OCI-LY7 (cell line): ENCODE data around the gene CTPS2. TPM values are rescaled to one million over a fixed set of nuclear protein-coding genes. Genes with fewer than 3 reads are reported as not detected.

Source experiments
- BruUV-seq: library from RNA; stranded (reverse); fragments of 400-500 nt; replicated peaks from 2 replicates; lab custom pipeline; 2021; lab: Mats Ljungman, UMichigan
- CTCF ChIA-PET: fragments of 300-600 bp; sonication (Branson Sonifier 250); formaldehyde crosslinking; loops from one replicate; lab custom pipeline; 2022; ENCODE audit warnings: antibody characterized with exemption; ENCODE audit not compliant: unreplicated experiment; lab: Charles Lee
- POLR2A ChIA-PET: fragments of 300-600 bp; sonication (Branson Sonifier 250); formaldehyde crosslinking; loops from one replicate; lab custom pipeline; 2022; ENCODE audit warnings: antibody characterized with exemption; lab: Charles Lee
- DNase-seq: peaks from one replicate; pipeline ENCODE4 v3.0.0-alpha.2; 2015; ENCODE audit warnings: low spot score
- H2AFZ ChIP-seq: fragments of 200-600 bp; sonication (generic), shearing (Covaris generic); 2 replicates; pipeline ENCODE4 v1.6.1; 2014; ENCODE audit warnings: mild to moderate bottlenecking, antibody characterized with exemption, low read length, moderate library complexity
- H3K27ac ChIP-seq: fragments of 200-600 bp; sonication (generic); 2 replicates; pipeline ENCODE4 v1.5.1; 2014; ENCODE audit warnings: mixed run types, low read depth, mild to moderate bottlenecking, moderate library complexity, low read length, inconsistent platforms; ENCODE audit not compliant: poor library complexity, severe bottlenecking
- H3K36me3 ChIP-seq: fragments of 200-600 bp; sonication (generic); 2 replicates; pipeline ENCODE4 v1.6.1; 2014; ENCODE audit warnings: mild to moderate bottlenecking, antibody characterized with exemption, low read length, moderate library complexity, mixed read lengths; ENCODE audit not compliant: insufficient read depth
- H3K4me1 ChIP-seq: fragments of 200-600 bp; sonication (generic); 2 replicates; pipeline ENCODE4 v1.5.1; 2014; ENCODE audit warnings: mild to moderate bottlenecking, low read length; ENCODE audit not compliant: insufficient read depth, poor library complexity, severe bottlenecking
- H3K4me2 ChIP-seq: fragments of 200-600 bp; sonication (generic); 2 replicates; pipeline ENCODE4 v1.6.1; 2014; ENCODE audit warnings: mild to moderate bottlenecking, low read length
- H3K4me3 ChIP-seq: fragments of 200-600 bp; sonication (generic); 2 replicates; pipeline ENCODE4 v1.5.1; 2014; ENCODE audit warnings: mild to moderate bottlenecking, low read depth, low read length; ENCODE audit not compliant: poor library complexity, severe bottlenecking
- H3K79me2 ChIP-seq: fragments of 200-600 bp; sonication (generic); 2 replicates; pipeline ENCODE4 v1.6.1; 2016; ENCODE audit warnings: low read depth, mild to moderate bottlenecking, low read length, moderate library complexity, mixed read lengths; ENCODE audit not compliant: insufficient read depth
- H3K9me2 ChIP-seq: fragments of 200-600 bp; sonication (generic); 2 replicates; pipeline ENCODE4 v1.6.1; 2016; ENCODE audit warnings: mild to moderate bottlenecking, low read length, mixed read lengths; ENCODE audit not compliant: insufficient read depth
- H3K9me3 ChIP-seq: fragments of 200-600 bp; sonication (generic); 2 replicates; pipeline ENCODE4 v1.6.1; 2014; ENCODE audit warnings: mild to moderate bottlenecking, mixed run types, low read length, mixed read lengths
- H4K20me1 ChIP-seq: fragments of 200-600 bp; sonication (generic); 2 replicates; pipeline ENCODE4 v1.6.1; 2014; ENCODE audit warnings: mild to moderate bottlenecking, antibody characterized with exemption, low read length, moderate library complexity, mixed read lengths; ENCODE audit not compliant: insufficient read depth
- CTCF ChIP-seq: fragments of 200-600 bp; sonication (generic); conservative IDR thresholded peaks from 2 replicates; pipeline ENCODE4 v1.5.1; 2014; ENCODE audit warnings: mild to moderate bottlenecking, antibody characterized with exemption, low read length, moderate library complexity, mixed read lengths
- EZH2phosphoT487 ChIP-seq: fragments of 200-600 bp; sonication (generic); IDR thresholded peaks from 2 replicates; pipeline ENCODE4 v1.6.1; 2018; ENCODE audit warnings: low read depth, borderline replicate concordance, mild to moderate bottlenecking, mixed run types, antibody characterized with exemption, low read length, moderate library complexity, mixed read lengths
- intact Hi-C: fragments of 100-400 bp; cut with micrococcal nuclease; formaldehyde crosslinking; loops from one replicate; pipeline ENCODE4 v1.10.0; 2022; ENCODE audit not compliant: unreplicated experiment
- total RNA-seq, 2 experiments: library from RNA; depleted of rRNA in 1 of 2; stranded (reverse); fragments of >200 nt in 1 of 2; shearing (Covaris generic) in 1 of 2; gene quantifications; 2 replicates each; pipeline ENCODE4 v1.2.3, GENCODE V29; 2014 to 2022

CTPS2 gene
- total RNA-seq, 2 experiments from 2014 or later = 15.9 to 21.3 TPM

GRCh38 chrX:16643176-16643575 is 69.3 kb downstream of the CTPS2 start:
- Histone ChIP-seq H3K9me2 (no peaks in the 10 kb centered on the region), H3K27ac (no peak overlapping the region), H3K4me2 (no peak overlapping the region), H3K9me3 (no peaks in the 10 kb centered on the region), H3K4me3 (no peak overlapping the region), H3K79me2 (no peaks in the 10 kb centered on the region), H4K20me1 (no peaks in the 10 kb centered on the region), H3K4me1 (no peaks in the 10 kb centered on the region), H2AFZ (no peak overlapping the region), H3K36me3 (0 out of 2 replicates have a peak, but pooled peaks cover 3% of the 10 kb centered on the region)
- BruUV-seq = no TSS peak
- CTCF ChIA-PET = no interaction called here
- POLR2A ChIA-PET = no interaction called here
- no peak for TF ChIP-seq EZH2phosphoT487
- no peak for TF ChIP-seq CTCF
- intact Hi-C loops = no loop called here
- no peak for DNase-seq

GRCh38 chrX:16640823-16641222 is 71.6 kb downstream of the CTPS2 start:
- Histone ChIP-seq H2AFZ (no peak overlapping the region), H3K9me2 (no peaks in the 10 kb centered on the region), H3K27ac (no peak overlapping the region), H3K9me3 (no peaks in the 10 kb centered on the region), H3K36me3 (0 out of 2 replicates have a peak, but pooled peaks cover 3% of the 10 kb centered on the region), H3K4me2 (no peak overlapping the region), H4K20me1 (no peaks in the 10 kb centered on the region), H3K4me1 (no peaks in the 10 kb centered on the region), H3K4me3 (no peak overlapping the region), H3K79me2 (no peaks in the 10 kb centered on the region)
- ChIA-PET POLR2A (no interaction called here), CTCF (no interaction called here)
- no peak for DNase-seq
- intact Hi-C loops = no loop called here
- TF ChIP-seq EZH2phosphoT487 (no peak), CTCF (no peak)
- BruUV-seq = no TSS peak

DNA sequence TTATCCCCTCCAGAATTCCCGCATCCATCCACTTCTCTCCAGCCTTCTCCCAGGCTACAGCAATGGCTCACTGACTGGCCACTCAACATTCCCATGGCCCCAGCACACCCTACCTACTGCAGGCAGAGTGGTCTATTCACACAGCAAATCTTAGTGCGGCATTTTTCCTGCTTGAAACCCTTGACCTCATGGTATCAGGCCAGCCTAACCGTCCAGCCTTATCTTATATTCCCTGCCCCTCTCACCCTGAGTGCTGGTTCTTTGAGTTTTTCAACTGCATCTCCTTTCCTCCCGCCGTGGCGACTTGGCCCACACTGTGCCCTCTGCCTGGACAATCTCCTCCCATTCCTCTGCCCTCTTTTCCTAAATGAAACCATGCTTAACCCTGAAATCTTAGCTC is 72.5 kb downstream of the CTPS2 start:
- TF ChIP-seq CTCF (no peak), EZH2phosphoT487 (no peak)
- ChIA-PET POLR2A (no interaction called here), CTCF (no interaction called here)
- Histone ChIP-seq H3K4me2 (no peak overlapping the region), H3K79me2 (no peaks in the 10 kb centered on the region), H2AFZ (no peak overlapping the region), H3K36me3 (0 out of 2 replicates have a peak, but pooled peaks cover 3% of the 10 kb centered on the region), H3K4me1 (no peaks in the 10 kb centered on the region), H4K20me1 (no peaks in the 10 kb centered on the region), H3K27ac (no peak overlapping the region), H3K9me3 (no peaks in the 10 kb centered on the region), H3K9me2 (no peaks in the 10 kb centered on the region), H3K4me3 (no peak overlapping the region)
- no TSS peak for BruUV-seq
- intact Hi-C loops = no loop called here
- no peak for DNase-seq
